ENCODE data around the gene TBC1D7.

- TF ChIP-seq CTCF (IDR thresholded peaks at IDR 0.05) (no peak), POLR2A (IDR thresholded peaks at IDR 0.05) (no peak)
Measured at GRCh38 chr6:13303668-13304017, 24.7 kb downstream of the TBC1D7 start.

Measured in suprapubic skin (tissue), 3 donors.